HepG2 (cell line): ENCODE results near the gene GAPT. TPM values are rescaled to one million over a fixed set of nuclear protein-coding genes. Genes with fewer than 3 reads are reported as not detected.

Experiments
- ARHGAP35 ChIP-seq: sonication (generic); formaldehyde crosslinking; IDR thresholded peaks from 2 replicates; pipeline ENCODE4 v1.9.0; 2022; ENCODE audit warnings: mild to moderate bottlenecking, inconsistent platforms, moderate library complexity, missing genetic modification reagents, borderline replicate concordance
- ELF4 ChIP-seq: sonication (generic); formaldehyde crosslinking; IDR thresholded peaks from 2 replicates; pipeline ENCODE4 v1.5.0; 2020; ENCODE audit warnings: missing genetic modification reagents, mild to moderate bottlenecking, moderate library complexity, borderline replicate concordance
- FOXO1 ChIP-seq: sonication (generic); formaldehyde crosslinking; IDR thresholded peaks from 2 replicates; pipeline ENCODE4 v1.4.0; 2020; ENCODE audit warnings: missing genetic modification reagents
- GLI4 ChIP-seq: sonication (generic); formaldehyde crosslinking; IDR thresholded peaks from 2 replicates; pipeline ENCODE4 v1.5.1; 2020; ENCODE audit warnings: missing genetic modification reagents, mild to moderate bottlenecking, moderate library complexity, borderline replicate concordance
- IKZF4 ChIP-seq: sonication (generic); formaldehyde crosslinking; IDR thresholded peaks from 2 replicates; pipeline ENCODE4 v1.5.1; 2020; ENCODE audit warnings: borderline replicate concordance, mild to moderate bottlenecking, low read depth, missing genetic modification reagents; ENCODE audit errors: not compliant biosample characterization
- NR3C1 ChIP-seq: sonication (generic); formaldehyde crosslinking; IDR thresholded peaks from 2 replicates; pipeline ENCODE4 v1.4.0; 2020; ENCODE audit warnings: missing genetic modification reagents
- RARA ChIP-seq: IDR thresholded peaks from 2 replicates; pipeline ENCODE4 v1.6.1; 2016; ENCODE audit warnings: missing genetic modification reagents, missing compliant biosample characterization
- SNRNP70 ChIP-seq: fragments of 200-400 bp; formaldehyde crosslinking; IDR thresholded peaks from 2 replicates; pipeline ENCODE4 v1.6.1; 2017; ENCODE audit warnings: mild to moderate bottlenecking, low read depth, low read length, moderate library complexity
- ZBTB20 ChIP-seq: sonication (generic); formaldehyde crosslinking; IDR thresholded peaks from 2 replicates; pipeline ENCODE4 v1.8.1; 2023; ENCODE audit warnings: missing genetic modification reagents, low read depth, mild to moderate bottlenecking, borderline replicate concordance
- ZNF619 ChIP-seq: sonication (generic); formaldehyde crosslinking; IDR thresholded peaks from 2 replicates; pipeline ENCODE4 v1.4.0; 2020; ENCODE audit warnings: mild to moderate bottlenecking, missing genetic modification reagents
- polyA plus RNA-seq, 8 experiments: library from polyadenylated mRNA; depleted of rRNA in 3 of 8; stranded (reverse) in 7 of 8; unstranded in 1 of 8; fragments of >200 nt; fragmentation: Illumina TruSeq in 4 of 8; extraction: Trizol in 4 of 8; gene quantifications; 2 replicates each; pipeline versions ENCODE4 v1.2.1 to v1.2.3, GENCODE V29; 2011 to 2016; ENCODE audit warnings: low read depth in 4 of 8, missing spikeins in 1 of 8, mixed read lengths in 1 of 8; ENCODE audit not compliant: insufficient read depth in 1 of 8
- total RNA-seq, 5 experiments: library from RNA; depleted of rRNA; stranded (reverse); fragments of >200 nt; fragmentation: Illumina TruSeq; extraction: Trizol; gene quantifications; 2 replicates each; pipeline ENCODE4 v1.2.3, GENCODE V29; 2016; ENCODE audit warnings: low read depth in 1 of 5
- TF ChIP-seq, protein P1 (sequence below): sonication (generic); formaldehyde crosslinking; IDR thresholded peaks from 2 replicates; pipeline ENCODE4 v1.8.1; 2022; ENCODE audit warnings: low read depth, mild to moderate bottlenecking, missing genetic modification reagents
- TF ChIP-seq, protein P2 (sequence below): sonication (generic); formaldehyde crosslinking; conservative IDR thresholded peaks from 2 replicates; pipeline ENCODE4 v1.4.0; 2020; ENCODE audit warnings: missing genetic modification reagents
- TF ChIP-seq, protein P3 (sequence below): sonication (generic); formaldehyde crosslinking; IDR thresholded peaks from 2 replicates; pipeline ENCODE4 v1.4.0; 2020; ENCODE audit warnings: mild to moderate bottlenecking, missing genetic modification reagents
- TF ChIP-seq, protein P4 (sequence below): sonication (generic); formaldehyde crosslinking; conservative IDR thresholded peaks from 2 replicates; pipeline ENCODE4 v1.4.0; 2020; ENCODE audit warnings: missing genetic modification reagents
- TF ChIP-seq, protein P5 (sequence below): sonication (generic); formaldehyde crosslinking; IDR thresholded peaks from 2 replicates; pipeline ENCODE4 v1.5.0; 2020; ENCODE audit warnings: missing genetic modification reagents, mild to moderate bottlenecking, borderline replicate concordance
- TF ChIP-seq, protein P6 (sequence below): sonication (generic); formaldehyde crosslinking; IDR thresholded peaks from 2 replicates; pipeline ENCODE4 v1.8.0; 2022; ENCODE audit warnings: missing genetic modification reagents, mild to moderate bottlenecking, inconsistent platforms, borderline replicate concordance

Gene GAPT
- total and polyA plus RNA-seq, 2 of the 13 experiments (the other 11 are each of a cell fraction or from before 2014, with no cell fraction given) = not detected

DNA sequence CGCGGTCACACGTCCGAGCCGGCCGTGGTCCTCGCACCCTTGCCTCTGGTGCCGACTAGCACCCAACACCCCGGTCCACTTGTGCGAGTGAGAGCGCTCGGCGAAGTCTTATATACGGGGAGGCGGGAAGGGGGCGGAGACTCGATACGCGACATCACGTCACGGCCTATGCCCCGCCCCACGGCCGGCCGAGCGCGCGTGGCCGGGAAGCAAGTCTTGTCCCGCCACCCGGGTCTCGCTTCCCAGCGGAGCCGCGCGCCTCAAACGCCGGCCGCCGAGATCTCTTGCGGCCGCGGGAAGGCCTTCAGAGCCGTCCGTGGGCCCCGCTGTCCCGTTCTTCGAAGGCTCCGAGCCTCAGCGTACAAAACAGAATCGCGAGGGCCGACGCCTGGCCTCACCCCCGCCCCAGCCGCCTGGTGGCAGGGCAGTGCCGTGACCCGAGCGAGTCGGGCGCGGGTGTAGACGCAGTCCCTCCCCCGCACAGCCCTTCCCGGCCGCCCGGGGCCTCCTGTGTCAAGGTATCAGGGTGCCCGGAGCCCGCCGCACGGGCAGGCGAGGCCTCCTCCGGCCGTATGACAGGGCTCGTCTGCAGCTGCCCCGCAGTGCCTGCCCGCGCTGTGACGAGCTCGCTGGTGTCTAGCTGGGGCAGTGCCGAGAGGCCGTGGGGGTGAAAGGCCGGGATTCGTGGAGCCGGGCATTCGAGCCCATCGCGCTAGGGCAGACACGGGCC lies 31.1 kb upstream of the GAPT start, which contains the start of gene PLK2 (continued):
- TF ChIP-seq, protein P1, sequence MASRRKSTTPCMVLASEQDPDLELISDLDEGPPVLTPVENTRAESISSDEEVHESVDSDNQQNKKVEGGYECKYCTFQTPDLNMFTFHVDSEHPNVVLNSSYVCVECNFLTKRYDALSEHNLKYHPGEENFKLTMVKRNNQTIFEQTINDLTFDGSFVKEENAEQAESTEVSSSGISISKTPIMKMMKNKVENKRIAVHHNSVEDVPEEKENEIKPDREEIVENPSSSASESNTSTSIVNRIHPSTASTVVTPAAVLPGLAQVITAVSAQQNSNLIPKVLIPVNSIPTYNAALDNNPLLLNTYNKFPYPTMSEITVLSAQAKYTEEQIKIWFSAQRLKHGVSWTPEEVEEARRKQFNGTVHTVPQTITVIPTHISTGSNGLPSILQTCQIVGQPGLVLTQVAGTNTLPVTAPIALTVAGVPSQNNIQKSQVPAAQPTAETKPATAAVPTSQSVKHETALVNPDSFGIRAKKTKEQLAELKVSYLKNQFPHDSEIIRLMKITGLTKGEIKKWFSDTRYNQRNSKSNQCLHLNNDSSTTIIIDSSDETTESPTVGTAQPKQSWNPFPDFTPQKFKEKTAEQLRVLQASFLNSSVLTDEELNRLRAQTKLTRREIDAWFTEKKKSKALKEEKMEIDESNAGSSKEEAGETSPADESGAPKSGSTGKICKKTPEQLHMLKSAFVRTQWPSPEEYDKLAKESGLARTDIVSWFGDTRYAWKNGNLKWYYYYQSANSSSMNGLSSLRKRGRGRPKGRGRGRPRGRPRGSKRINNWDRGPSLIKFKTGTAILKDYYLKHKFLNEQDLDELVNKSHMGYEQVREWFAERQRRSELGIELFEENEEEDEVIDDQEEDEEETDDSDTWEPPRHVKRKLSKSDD (CRISPR knock-in tag) = no peak
- TF ChIP-seq, protein P2, sequence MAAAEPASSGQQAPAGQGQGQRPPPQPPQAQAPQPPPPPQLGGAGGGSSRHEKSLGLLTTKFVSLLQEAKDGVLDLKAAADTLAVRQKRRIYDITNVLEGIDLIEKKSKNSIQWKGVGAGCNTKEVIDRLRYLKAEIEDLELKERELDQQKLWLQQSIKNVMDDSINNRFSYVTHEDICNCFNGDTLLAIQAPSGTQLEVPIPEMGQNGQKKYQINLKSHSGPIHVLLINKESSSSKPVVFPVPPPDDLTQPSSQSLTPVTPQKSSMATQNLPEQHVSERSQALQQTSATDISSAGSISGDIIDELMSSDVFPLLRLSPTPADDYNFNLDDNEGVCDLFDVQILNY = no peak
- peak; percentile 58; the same call in 1 of the 2 replicates for TF ChIP-seq GLI4 (CRISPR knock-in tag)
- no peak for TF ChIP-seq ELF4 (CRISPR knock-in tag)
- TF ChIP-seq, protein P3, sequence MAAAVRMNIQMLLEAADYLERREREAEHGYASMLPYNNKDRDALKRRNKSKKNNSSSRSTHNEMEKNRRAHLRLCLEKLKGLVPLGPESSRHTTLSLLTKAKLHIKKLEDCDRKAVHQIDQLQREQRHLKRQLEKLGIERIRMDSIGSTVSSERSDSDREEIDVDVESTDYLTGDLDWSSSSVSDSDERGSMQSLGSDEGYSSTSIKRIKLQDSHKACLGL (CRISPR knock-in tag) = peak; percentile 52
- no peak for TF ChIP-seq FOXO1
- TF ChIP-seq, protein P4, sequence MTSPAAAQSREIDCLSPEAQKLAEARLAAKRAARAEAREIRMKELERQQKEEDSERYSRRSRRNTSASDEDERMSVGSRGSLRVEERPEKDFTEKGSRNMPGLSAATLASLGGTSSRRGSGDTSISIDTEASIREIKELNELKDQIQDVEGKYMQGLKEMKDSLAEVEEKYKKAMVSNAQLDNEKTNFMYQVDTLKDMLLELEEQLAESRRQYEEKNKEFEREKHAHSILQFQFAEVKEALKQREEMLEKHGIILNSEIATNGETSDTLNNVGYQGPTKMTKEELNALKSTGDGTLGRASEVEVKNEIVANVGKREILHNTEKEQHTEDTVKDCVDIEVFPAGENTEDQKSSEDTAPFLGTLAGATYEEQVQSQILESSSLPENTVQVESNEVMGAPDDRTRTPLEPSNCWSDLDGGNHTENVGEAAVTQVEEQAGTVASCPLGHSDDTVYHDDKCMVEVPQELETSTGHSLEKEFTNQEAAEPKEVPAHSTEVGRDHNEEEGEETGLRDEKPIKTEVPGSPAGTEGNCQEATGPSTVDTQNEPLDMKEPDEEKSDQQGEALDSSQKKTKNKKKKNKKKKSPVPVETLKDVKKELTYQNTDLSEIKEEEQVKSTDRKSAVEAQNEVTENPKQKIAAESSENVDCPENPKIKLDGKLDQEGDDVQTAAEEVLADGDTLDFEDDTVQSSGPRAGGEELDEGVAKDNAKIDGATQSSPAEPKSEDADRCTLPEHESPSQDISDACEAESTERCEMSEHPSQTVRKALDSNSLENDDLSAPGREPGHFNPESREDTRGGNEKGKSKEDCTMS = no peak
- TF ChIP-seq, protein P5, sequence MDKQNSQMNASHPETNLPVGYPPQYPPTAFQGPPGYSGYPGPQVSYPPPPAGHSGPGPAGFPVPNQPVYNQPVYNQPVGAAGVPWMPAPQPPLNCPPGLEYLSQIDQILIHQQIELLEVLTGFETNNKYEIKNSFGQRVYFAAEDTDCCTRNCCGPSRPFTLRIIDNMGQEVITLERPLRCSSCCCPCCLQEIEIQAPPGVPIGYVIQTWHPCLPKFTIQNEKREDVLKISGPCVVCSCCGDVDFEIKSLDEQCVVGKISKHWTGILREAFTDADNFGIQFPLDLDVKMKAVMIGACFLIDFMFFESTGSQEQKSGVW (CRISPR knock-in tag) = no peak
- TF ChIP-seq ARHGAP35 (CRISPR knock-in tag) = no peak
- TF ChIP-seq ZBTB20 (CRISPR knock-in tag) = peak; percentile 40; the same call in 1 of the 2 replicates
- no peak for TF ChIP-seq NR3C1 (CRISPR knock-in tag)
- no peak for TF ChIP-seq SNRNP70
- TF ChIP-seq IKZF4 (CRISPR knock-in tag) = no peak
- TF ChIP-seq, protein P6, sequence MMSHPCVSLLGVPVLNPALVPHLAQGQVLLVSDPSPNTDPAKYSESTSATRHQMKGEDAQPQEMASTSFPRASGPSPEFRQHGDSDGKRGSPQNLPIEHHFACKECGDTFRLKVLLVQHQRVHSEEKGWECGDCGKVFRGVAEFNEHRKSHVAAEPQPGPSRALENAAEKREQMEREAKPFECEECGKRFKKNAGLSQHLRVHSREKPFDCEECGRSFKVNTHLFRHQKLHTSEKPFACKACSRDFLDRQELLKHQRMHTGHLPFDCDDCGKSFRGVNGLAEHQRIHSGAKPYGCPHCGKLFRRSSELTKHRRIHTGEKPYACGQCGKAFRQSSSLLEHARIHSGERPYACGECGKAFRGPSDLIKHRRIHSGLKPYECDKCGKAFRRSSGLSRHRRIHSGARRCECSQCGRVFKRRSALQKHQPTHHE = no peak; the same call in 1 of the 2 replicates
- TF ChIP-seq RARA (CRISPR knock-in tag) = 0 out of 2 replicates have a peak, but pooled peaks have one; percentile 6
- no peak for TF ChIP-seq ZNF619 (CRISPR knock-in tag)
